ENCODE results near the gene NUPR1. TPM values are rescaled to one million over a fixed set of nuclear protein-coding genes. Genes with fewer than 3 reads are reported as not detected.

The NUPR1 gene
- total and polyA plus RNA-seq, 11 donors = 5.7 to 103 (median 28.6) TPM

GRCh38 chr16:28505489-28506137 is 33.2 kb downstream of the NUPR1 start:
- H3K4me3 ChIP-seq = peak overlapping the region in 1 of 12 donors; percentile 44
- H3K4me1 ChIP-seq = peaks cover 0 to 31% (median 0%) of the 10 kb centered on the region in 12 donors
- WGBS, 4 donors = 65 to 71% (median 67%) methylated on average over 13 to 14 of the region's 14 CpGs
- TF ChIP-seq CTCF (IDR thresholded peaks at IDR 0.05) (no peak), POLR2A (IDR thresholded peaks at IDR 0.05) (no peak)
- ATAC-seq (no peak), DNase-seq (no peak)
- intact Hi-C loops (cut with DNase I) = no loop called here
- H3K36me3 ChIP-seq = no peaks in the 10 kb centered on the region
- H3K27me3 ChIP-seq = peaks cover 0 to 4% (median 0%) of the 10 kb centered on the region in 9 donors
- H3K9me3 ChIP-seq = no peaks in the 10 kb centered on the region
- H3K27ac ChIP-seq = peak overlapping the region in 1 of 12 donors; percentile 51

- no peak for DNase-seq
- intact Hi-C loops (cut with DNase I) = no loop called here
- no peaks in the 10 kb centered on the region for H3K9me3 ChIP-seq
Measured at GRCh38 chr16:28504707-28505404, 33.9 kb downstream of the NUPR1 start.

GRCh38 chr16:28503470-28504259 is 35.1 kb downstream of the NUPR1 start:
- TF ChIP-seq CTCF (IDR thresholded peaks at IDR 0.05) (no peak), POLR2A (IDR thresholded peaks at IDR 0.05) (no peak)
- no peak overlapping the region for H3K27ac ChIP-seq
- WGBS, 4 donors = 66 to 84% (median 79%) methylated on average over 15 of the region's 15 CpGs
- DNase-seq (no peak), ATAC-seq (no peak)
- H3K4me3 ChIP-seq = no peak overlapping the region
- H3K9me3 ChIP-seq = no peaks in the 10 kb centered on the region
- H3K27me3 ChIP-seq = peaks cover 0 to 4% (median 0%) of the 10 kb centered on the region in 9 donors
- H3K4me1 ChIP-seq = peaks cover 0 to 31% (median 0%) of the 10 kb centered on the region in 12 donors
- H3K36me3 ChIP-seq = peaks cover 0 to 3% (median 0%) of the 10 kb centered on the region in 9 donors
- intact Hi-C loops (cut with DNase I) = no loop called here

More at GRCh38 chr16:28504707-28505404, 33.9 kb downstream of the NUPR1 start:
- Histone ChIP-seq H3K36me3 (no peaks in the 10 kb centered on the region), H3K4me1 (peaks cover 0 to 31% (median 0%) of the 10 kb centered on the region in 12 donors), H3K27me3 (peaks cover 0 to 4% (median 0%) of the 10 kb centered on the region in 9 donors), H3K27ac (no peak overlapping the region), H3K4me3 (peak overlapping the region in 1 of 12 donors; percentile 44)
- no peak for TF ChIP-seq CTCF (IDR thresholded peaks at IDR 0.05)
- TF ChIP-seq POLR2A (IDR thresholded peaks at IDR 0.05) = no peak
- ATAC-seq = no peak
- 73 to 84% (median 78%) methylated on average over 8 of the region's 8 CpGs for WGBS, 4 donors

GRCh38 chr16:28502290-28502689 is 36.5 kb downstream of the NUPR1 start:
- TF ChIP-seq POLR2A (IDR thresholded peaks at IDR 0.05) (no peak), CTCF (IDR thresholded peaks at IDR 0.05) (no peak)
- 63 to 74% (median 65%) methylated on average over 2 of the region's 2 CpGs for WGBS, 4 donors
- ATAC-seq (no peak), DNase-seq (no peak)
- H3K9me3 ChIP-seq = no peaks in the 10 kb centered on the region
- H3K4me3 ChIP-seq = no peak overlapping the region
- intact Hi-C loops (cut with DNase I) = no loop called here
- H3K4me1 ChIP-seq = peaks cover 0 to 19% (median 0%) of the 10 kb centered on the region in 12 donors
- H3K27ac ChIP-seq = no peak overlapping the region
- H3K36me3 ChIP-seq = peaks cover 0 to 8% (median 0%) of the 10 kb centered on the region in 9 donors
- peaks cover 0 to 4% (median 0%) of the 10 kb centered on the region in 9 donors for H3K27me3 ChIP-seq
